ENCODE data around the gene FNDC11.
"Not testable (repeated sequence)": the region's sequence is repeated elsewhere in the genome, so short reads cannot be mapped to it uniquely, and the experiment has no call there.

Gene FNDC11

DNA sequence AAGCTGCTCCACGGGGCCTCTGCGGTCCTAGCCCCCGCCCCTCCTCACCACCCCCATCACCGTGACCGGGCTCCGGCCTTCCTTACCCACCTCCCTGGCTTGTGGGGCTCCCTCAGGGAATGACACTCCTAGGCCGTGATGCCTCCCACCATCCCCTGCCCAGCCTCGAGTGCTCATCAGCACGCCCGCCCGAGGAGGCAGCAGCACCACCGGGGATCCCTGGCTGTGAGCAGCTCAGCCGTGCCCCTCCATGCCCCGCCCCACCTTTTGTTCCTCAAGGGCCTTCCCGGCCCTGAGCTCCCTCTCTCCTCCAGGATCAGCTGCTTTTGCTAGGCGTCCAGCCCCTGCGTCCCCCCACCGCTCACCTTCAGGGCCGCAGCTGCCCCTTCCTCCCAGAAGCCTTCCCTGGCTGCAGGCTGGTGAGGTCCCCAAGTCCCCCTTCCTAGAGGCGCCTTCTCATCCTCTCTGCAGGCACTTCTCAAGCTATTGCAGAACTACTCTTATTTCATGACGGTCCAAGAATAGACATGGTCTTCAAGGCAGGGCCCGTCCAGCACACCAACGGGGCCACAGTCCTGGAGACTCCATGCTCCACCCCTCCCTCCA is 3.0 kb downstream of the FNDC11 start:
- DNase-seq: no peak

- no peak for DNase-seq
Measured at GRCh38 chr20:63557481-63557891, 3.5 kb downstream of the FNDC11 start.

GRCh38 chr20:63558804-63559484 is 5.0 kb downstream of the FNDC11 start:
- DNase-seq: no peak

GRCh38 chr20:63559485-63560332 is 5.8 kb downstream of the FNDC11 start:
- not testable (repeated sequence) for DNase-seq

DNA sequence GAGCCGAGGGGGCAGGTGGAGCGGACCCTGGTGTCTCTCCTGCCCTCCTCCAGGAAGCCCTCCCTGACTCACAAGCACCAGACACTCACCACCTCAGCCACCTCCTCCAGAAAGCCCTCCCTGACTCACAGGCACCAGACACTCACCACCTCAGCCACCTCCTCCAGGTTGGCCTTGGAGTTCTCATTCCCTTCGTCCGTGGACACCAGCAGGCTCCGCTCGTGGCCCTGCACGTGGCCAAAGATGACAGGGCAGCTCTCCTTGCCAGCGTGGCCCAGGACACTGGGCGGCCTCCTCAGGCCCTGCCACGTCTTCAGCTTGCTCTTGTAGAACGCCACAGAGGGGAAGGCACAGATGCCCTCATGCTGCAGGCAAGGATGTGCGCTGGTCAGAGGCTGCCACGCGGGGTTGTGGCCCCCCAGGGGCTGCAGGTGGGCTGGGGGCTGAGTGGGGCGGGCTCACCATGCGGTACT is 6.4 kb downstream of the FNDC11 start:
- DNase-seq: no peak

DNA sequence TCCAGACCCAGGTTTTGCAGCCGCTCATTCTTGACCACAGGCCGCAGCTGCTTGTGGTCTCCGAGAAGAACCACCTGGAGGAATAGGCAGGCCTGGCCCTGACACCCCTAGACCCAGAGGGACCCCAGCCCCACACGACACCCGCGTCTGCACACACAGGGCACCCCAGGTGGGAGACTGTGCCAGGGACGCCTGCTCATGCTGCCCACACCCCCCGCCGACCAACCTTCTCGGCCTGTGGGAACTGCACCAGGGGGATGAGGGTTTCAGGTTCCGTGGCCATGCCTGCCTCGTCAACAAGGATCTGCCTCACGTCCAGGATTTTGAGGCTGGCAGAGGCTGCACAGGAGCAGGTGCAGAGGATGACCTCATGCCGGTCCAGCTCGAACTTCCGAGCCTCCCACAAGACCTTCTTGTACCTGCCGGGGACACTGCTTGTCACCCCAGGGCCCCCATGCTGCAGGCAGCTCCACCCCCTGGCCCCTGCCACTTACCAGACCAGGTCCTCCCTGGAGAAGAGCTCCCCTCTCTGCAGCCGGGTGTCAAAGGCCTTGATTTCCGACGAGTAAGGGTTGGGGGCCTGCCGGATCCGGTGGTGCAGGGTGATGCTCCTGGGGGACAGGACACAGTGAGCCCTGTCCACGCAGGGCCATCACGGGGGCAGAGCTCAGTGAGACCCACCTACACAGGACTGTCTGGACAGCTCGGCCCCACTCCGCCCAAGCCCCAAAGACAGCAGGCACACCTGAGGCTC is 7.1 kb downstream of the FNDC11 start:
- DNase-seq: no peak

DNA sequence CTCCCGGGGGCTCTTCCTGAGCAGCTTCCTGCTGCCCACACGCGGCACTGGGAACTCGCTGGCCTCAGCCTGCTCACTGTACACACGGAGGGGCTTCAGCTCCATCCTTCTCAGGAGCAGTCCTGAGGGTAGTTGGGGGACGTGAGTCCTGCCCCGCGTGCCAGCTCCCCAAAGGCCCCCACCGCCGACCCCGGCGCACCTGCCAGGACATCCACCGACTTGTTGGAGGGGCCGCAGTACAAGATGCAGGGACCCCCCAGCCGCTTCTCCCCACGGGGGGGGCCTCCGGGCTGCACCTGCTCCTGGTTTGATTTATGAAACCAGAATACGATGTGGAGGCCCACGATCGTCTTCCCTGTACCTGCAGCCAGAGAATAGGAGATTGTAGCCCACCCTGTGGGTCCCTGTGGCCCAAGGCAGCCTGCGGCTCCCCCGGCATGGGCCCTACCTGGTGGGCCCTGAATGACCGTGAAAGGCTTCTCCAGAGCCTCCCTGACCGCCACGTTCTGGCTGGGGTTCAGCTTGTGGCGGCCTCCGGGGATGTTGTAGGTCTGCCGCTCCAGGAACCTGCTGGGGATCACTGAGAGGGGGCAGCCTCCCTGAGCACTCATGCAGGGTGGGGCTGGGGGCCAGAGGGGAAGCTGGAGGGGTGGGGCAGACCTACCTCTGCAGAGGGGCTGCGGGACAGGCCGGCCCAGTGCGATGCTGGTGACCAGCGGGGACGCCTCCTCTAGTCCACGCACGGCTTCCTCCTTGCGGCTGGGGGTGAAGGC is 7.9 kb downstream of the FNDC11 start:
- no peak for DNase-seq

GRCh38 chr20:63562461-63563224 is 8.7 kb downstream of the FNDC11 start:
- no peak for DNase-seq

- DNase-seq: no peak
Measured at GRCh38 chr20:63563225-63563935, 9.4 kb downstream of the FNDC11 start.

GRCh38 chr20:63564036-63564810 is 10.3 kb downstream of the FNDC11 start:
- no peak for DNase-seq

DNA sequence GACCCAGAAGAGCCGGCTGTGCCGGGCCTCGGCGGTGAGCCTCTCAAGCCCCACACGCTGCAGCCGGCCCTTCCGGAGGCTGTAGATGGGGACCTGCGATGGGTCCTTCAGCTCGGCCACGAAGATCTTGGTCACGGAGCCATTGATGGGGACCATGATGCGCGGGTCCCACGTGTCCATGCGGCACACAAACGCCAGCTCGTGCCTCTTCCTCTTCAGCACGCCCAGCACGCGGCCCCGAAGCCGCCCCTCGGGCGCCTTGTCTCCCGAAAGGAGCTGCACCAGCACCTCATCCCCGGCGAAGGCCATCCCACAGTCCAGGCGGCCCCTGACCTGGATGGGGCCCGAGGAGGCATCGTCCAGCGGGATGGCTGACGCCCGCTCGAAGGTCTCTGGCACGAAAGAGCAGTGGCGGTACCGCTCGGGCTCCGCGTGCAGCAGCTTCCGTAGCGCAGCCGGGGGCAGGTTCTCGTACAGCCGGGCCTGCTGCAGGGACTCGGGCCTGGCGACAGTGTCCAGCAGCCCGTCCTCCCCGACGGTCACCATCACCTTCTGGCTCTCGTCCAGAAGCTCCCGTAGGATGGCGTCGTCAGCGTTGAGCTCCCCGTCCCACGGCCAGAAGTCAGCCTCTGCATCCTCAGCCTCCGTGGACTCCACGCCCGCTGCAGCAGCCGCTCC is 11.2 kb downstream of the FNDC11 start:
- no peak for DNase-seq

GRCh38 chr20:63565699-63566335 is 11.9 kb downstream of the FNDC11 start:
- DNase-seq: no peak

- no peak for DNase-seq
Measured at GRCh38 chr20:63566395-63567135, 12.6 kb downstream of the FNDC11 start.

- DNase-seq: no peak
Measured at GRCh38 chr20:63567136-63567385, 13.1 kb downstream of the FNDC11 start.

DNA sequence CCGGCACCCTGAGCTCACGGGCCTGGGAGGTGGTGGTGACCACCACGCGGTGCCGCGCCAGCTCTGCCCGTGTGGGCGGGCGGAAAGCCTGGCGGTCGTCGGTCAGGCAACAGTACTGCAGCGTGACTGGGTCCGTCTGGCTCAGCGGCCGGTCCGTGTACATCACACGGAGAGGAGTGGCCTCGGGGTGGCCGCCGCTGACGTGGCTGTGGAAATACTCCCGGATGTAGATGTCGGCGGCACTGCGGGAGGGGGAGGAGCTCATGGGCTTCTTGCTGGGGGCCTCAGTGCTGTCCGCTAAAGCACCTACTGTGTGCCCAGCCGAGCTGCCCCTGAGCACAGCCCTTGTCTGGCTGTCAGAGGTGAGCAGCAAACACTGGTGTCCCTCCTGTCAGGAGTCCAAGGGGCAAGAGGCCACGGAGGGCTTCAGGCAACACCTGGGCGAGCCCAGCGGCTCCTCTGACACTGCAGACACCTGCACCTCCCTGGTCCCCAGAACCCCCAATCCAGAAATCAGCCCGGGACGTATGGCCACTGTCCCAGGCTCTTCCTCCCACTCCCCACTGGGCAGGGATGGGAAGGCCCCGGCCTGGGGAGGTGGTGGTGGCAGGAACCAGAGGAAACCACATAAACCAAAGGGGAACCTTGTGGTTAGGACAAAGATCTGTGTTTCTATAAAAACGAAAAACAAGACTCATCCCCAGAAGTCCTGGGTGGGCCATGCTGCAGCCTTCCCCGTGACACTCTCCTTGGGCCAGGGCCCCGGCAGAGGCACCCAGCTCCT is 13.6 kb downstream of the FNDC11 start:
- peak; percentile 33 for DNase-seq

- no peak for DNase-seq
Measured at GRCh38 chr20:63568170-63568981, 14.4 kb downstream of the FNDC11 start.
